ENCODE results near the gene TXLNB. TPM values are rescaled to one million over a fixed set of nuclear protein-coding genes. Genes with fewer than 3 reads are reported as not detected.
A peak's percentile ranks its signal among the peaks of the same experiment; 100 is the strongest.

Gene TXLNB
- total RNA-seq, 3 donors from 2014 or later (not counting 1 experiment from before 2014, with no cell fraction given), result 0.24 to 0.93 (median 0.50) TPM

GRCh38 chr6:139253656-139254055 is 38.1 kb downstream of the TXLNB start:
- H3K27me3 Mint-ChIP-seq (ENCODE audit: low read depth in 2 of 2), result no peaks in the 10 kb centered on the region
- peaks cover 21 to 26% of the 10 kb centered on the region in 2 donors for H3K4me1 Mint-ChIP-seq
- no peak overlapping the region for H3K27ac Mint-ChIP-seq
- no peaks in the 10 kb centered on the region for H3K36me3 ChIP-seq (ENCODE audit: control insufficient read depth, insufficient read depth, low read length)
- H3K27ac ChIP-seq (ENCODE audit: low read length), result no peak overlapping the region
- no peaks in the 10 kb centered on the region for H3K36me3 Mint-ChIP-seq
- no peaks in the 10 kb centered on the region for H3K9me3 ChIP-seq (ENCODE audit: control insufficient read depth, insufficient read depth, low read length)
- H3K4me1 ChIP-seq (ENCODE audit: control insufficient read depth, insufficient read depth, low read length), result peaks cover 5% of the 10 kb centered on the region
- no peaks in the 10 kb centered on the region for H3K9me3 Mint-ChIP-seq
- DNase-seq (no peak), ATAC-seq (no peak)
- WGBS (ENCODE audit: insufficient coverage), result 91% methylated on average over 2 of the region's 2 CpGs
- intact Hi-C loops (cut with micrococcal nuclease), result no loop called here
- H3K27me3 ChIP-seq (ENCODE audit: control insufficient read depth, insufficient read depth, low read length), result no peaks in the 10 kb centered on the region
- no peak overlapping the region for H3K4me3 Mint-ChIP-seq
- H3K4me3 ChIP-seq (ENCODE audit: low read length), result no peak overlapping the region
- TF ChIP-seq CTCF (IDR thresholded peaks at IDR 0.05), result no peak

GRCh38 chr6:139251691-139252390 is 40.0 kb downstream of the TXLNB start:
- Mint-ChIP-seq H3K4me3 (peak overlapping the region; percentile 1), H3K27me3 (ENCODE audit: low read depth in 2 of 2) (no peaks in the 10 kb centered on the region)

GRCh38 chr6:139251045-139251690 is 40.6 kb downstream of the TXLNB start:
- Histone ChIP-seq H3K27me3 (ENCODE audit: control insufficient read depth, insufficient read depth, low read length) (no peaks in the 10 kb centered on the region), H3K36me3 (ENCODE audit: control insufficient read depth, insufficient read depth, low read length) (no peaks in the 10 kb centered on the region), H3K9me3 (ENCODE audit: control insufficient read depth, insufficient read depth, low read length) (no peaks in the 10 kb centered on the region), H3K4me1 (ENCODE audit: control insufficient read depth, insufficient read depth, low read length) (peaks cover 5% of the 10 kb centered on the region), H3K27ac (ENCODE audit: low read length) (peak overlapping the region; percentile 13), H3K4me3 (ENCODE audit: low read length) (no peak overlapping the region)
- no peak for TF ChIP-seq CTCF (IDR thresholded peaks at IDR 0.05)
- Mint-ChIP-seq H3K4me3 (peak overlapping the region; percentile 1), H3K36me3 (no peaks in the 10 kb centered on the region), H3K9me3 (no peaks in the 10 kb centered on the region), H3K4me1 (peaks cover 21 to 26% of the 10 kb centered on the region in 2 donors), H3K27me3 (ENCODE audit: low read depth in 2 of 2) (no peaks in the 10 kb centered on the region), H3K27ac (peak overlapping the region; percentile 37 to 47)
- WGBS (ENCODE audit: insufficient coverage), result 81% methylated on average over 2 of the region's 2 CpGs
- intact Hi-C loops (cut with micrococcal nuclease), result loop anchor here (2.0 kb wide), 1 partner anchor 40 kb away; the partner anchor contains the start of gene TXLNB
- DNase-seq (no peak), ATAC-seq (peak in 1 of 3 donors; percentile 20)

More at GRCh38 chr6:139251691-139252390, 40.0 kb downstream of the TXLNB start:
- Mint-ChIP-seq H3K27ac (peak overlapping the region; percentile 37 to 47), H3K9me3 (no peaks in the 10 kb centered on the region), H3K36me3 (no peaks in the 10 kb centered on the region), H3K4me1 (peaks cover 21 to 26% of the 10 kb centered on the region in 2 donors)
- Histone ChIP-seq H3K4me3 (ENCODE audit: low read length) (no peak overlapping the region), H3K36me3 (ENCODE audit: control insufficient read depth, insufficient read depth, low read length) (no peaks in the 10 kb centered on the region), H3K9me3 (ENCODE audit: control insufficient read depth, insufficient read depth, low read length) (no peaks in the 10 kb centered on the region), H3K27ac (ENCODE audit: low read length) (no peak overlapping the region), H3K4me1 (ENCODE audit: control insufficient read depth, insufficient read depth, low read length) (peaks cover 5% of the 10 kb centered on the region), H3K27me3 (ENCODE audit: control insufficient read depth, insufficient read depth, low read length) (no peaks in the 10 kb centered on the region)
- WGBS (ENCODE audit: insufficient coverage), result 91% methylated on average over 4 of the region's 4 CpGs
- no peak for ATAC-seq
- DNase-seq, result no peak
- TF ChIP-seq CTCF (IDR thresholded peaks at IDR 0.05), result no peak
- intact Hi-C loops (cut with micrococcal nuclease), result loop anchor here (2.0 kb wide), 1 partner anchor 39 kb away; the partner anchor contains the start of gene TXLNB
